ENCODE data around the gene TRIM14. TPM values are rescaled to one million over a fixed set of nuclear protein-coding genes. Genes with fewer than 3 reads are reported as not detected.

The TRIM14 gene
- total RNA-seq, 4 donors from 2014 or later: 9.4 to 16.8 (median 10.1) TPM

DNA sequence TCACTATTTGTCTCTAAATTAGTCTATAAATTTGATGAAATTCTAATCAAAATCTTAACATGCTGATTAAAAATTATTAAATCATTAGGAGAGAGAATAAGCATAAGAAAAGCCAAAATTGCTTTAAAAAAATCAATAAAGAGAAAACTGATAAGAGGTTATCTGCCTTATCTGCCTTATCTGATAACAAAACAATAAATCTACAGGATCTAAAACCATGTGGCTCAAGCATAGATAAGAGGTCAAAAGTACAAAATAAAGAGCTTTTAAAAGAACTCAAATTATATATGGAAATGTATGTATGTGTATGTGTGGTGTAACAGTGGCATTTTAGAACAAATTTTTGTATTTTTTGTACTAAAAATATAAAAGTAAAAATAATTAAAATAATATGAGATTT is 18.6 kb downstream of the TRIM14 start:
- DNase-seq (ENCODE audit: low spot score in 2 of 2): no peak
- Histone ChIP-seq H3K36me3 (peaks cover 0 to 25% (median 0%) of the 10 kb centered on the region in 3 donors), H3K4me1 (peaks cover 0 to 43% (median 5%) of the 10 kb centered on the region in 4 donors), H3K4me3 (no peak overlapping the region), H3K27me3 (no peaks in the 10 kb centered on the region), H3K9me3 (no peaks in the 10 kb centered on the region), H3K27ac (peak overlapping the region in 1 of 4 donors; percentile 34)
- TF ChIP-seq, protein P1, sequence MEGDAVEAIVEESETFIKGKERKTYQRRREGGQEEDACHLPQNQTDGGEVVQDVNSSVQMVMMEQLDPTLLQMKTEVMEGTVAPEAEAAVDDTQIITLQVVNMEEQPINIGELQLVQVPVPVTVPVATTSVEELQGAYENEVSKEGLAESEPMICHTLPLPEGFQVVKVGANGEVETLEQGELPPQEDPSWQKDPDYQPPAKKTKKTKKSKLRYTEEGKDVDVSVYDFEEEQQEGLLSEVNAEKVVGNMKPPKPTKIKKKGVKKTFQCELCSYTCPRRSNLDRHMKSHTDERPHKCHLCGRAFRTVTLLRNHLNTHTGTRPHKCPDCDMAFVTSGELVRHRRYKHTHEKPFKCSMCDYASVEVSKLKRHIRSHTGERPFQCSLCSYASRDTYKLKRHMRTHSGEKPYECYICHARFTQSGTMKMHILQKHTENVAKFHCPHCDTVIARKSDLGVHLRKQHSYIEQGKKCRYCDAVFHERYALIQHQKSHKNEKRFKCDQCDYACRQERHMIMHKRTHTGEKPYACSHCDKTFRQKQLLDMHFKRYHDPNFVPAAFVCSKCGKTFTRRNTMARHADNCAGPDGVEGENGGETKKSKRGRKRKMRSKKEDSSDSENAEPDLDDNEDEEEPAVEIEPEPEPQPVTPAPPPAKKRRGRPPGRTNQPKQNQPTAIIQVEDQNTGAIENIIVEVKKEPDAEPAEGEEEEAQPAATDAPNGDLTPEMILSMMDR (IDR thresholded peaks at IDR 0.05): no peak
- no peak for TF ChIP-seq POLR2A (IDR thresholded peaks at IDR 0.05)
- no peak for TF ChIP-seq EP300 (IDR thresholded peaks at IDR 0.05)

DNA sequence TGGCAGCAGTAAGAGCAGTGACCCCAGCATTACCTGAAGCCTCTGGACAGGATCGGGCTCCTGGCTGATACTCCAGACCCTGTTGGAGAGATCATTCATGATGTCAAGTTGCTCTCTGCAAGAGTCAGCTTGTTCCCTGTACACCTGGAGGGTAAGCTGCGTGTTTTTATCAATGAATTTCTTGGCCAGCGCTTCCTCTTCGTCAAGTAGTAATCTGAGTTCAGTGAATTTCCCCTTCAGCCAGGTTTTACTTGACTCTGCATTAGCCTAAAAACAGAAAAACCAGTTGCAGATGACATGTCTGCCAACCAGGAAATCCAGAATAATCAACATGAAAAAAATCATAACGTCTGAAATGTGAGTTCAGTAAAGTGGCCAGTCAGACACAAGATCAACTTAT is 19.1 kb downstream of the TRIM14 start:
- no peak overlapping the region for H3K4me3 ChIP-seq
- no peaks in the 10 kb centered on the region for H3K27me3 ChIP-seq
- peaks cover 0 to 28% (median 0%) of the 10 kb centered on the region in 3 donors for H3K36me3 ChIP-seq
- no peaks in the 10 kb centered on the region for H3K9me3 ChIP-seq
- TF ChIP-seq POLR2A (IDR thresholded peaks at IDR 0.05) (no peak), EP300 (IDR thresholded peaks at IDR 0.05) (no peak)
- TF ChIP-seq, protein P1 (IDR thresholded peaks at IDR 0.05): no peak
- 78 to 80% methylated on average over 5 of the region's 5 CpGs for WGBS, 2 donors
- H3K27ac ChIP-seq: peak overlapping the region in 1 of 4 donors; percentile 34
- no peak for DNase-seq (ENCODE audit: low spot score in 2 of 2)
- peaks cover 0 to 42% (median 5%) of the 10 kb centered on the region in 4 donors for H3K4me1 ChIP-seq

- Histone ChIP-seq H3K4me1 (peaks cover 0 to 36% (median 5%) of the 10 kb centered on the region in 4 donors), H3K9me3 (no peaks in the 10 kb centered on the region), H3K36me3 (peaks cover 0 to 31% (median 0%) of the 10 kb centered on the region in 3 donors), H3K4me3 (no peak overlapping the region), H3K27ac (no peak overlapping the region), H3K27me3 (no peaks in the 10 kb centered on the region)
- TF ChIP-seq EP300 (IDR thresholded peaks at IDR 0.05) (no peak), POLR2A (IDR thresholded peaks at IDR 0.05) (no peak)
- TF ChIP-seq, protein P1 (IDR thresholded peaks at IDR 0.05): no peak
- no peak for DNase-seq (ENCODE audit: low spot score in 2 of 2)
- WGBS, 2 donors: 93 to 100% methylated on average over 2 of the region's 2 CpGs
Observed at GRCh38 chr9:98099346-98099745, 19.7 kb downstream of the TRIM14 start.

GRCh38 chr9:98097836-98098235 is 21.2 kb downstream of the TRIM14 start:
- H3K4me3 ChIP-seq: no peak overlapping the region
- TF ChIP-seq, protein P1 (IDR thresholded peaks at IDR 0.05): no peak
- no peak for TF ChIP-seq EP300 (IDR thresholded peaks at IDR 0.05)
- TF ChIP-seq POLR2A (IDR thresholded peaks at IDR 0.05): no peak
- no peaks in the 10 kb centered on the region for H3K9me3 ChIP-seq
- H3K36me3 ChIP-seq: peaks cover 0 to 37% (median 0%) of the 10 kb centered on the region in 3 donors
- WGBS, 2 donors: 61 to 64% methylated on average over 4 of the region's 4 CpGs
- DNase-seq (ENCODE audit: low spot score in 2 of 2): no peak
- peaks cover 0 to 23% (median 5%) of the 10 kb centered on the region in 4 donors for H3K4me1 ChIP-seq
- H3K27me3 ChIP-seq: no peaks in the 10 kb centered on the region
- no peak overlapping the region for H3K27ac ChIP-seq

DNA sequence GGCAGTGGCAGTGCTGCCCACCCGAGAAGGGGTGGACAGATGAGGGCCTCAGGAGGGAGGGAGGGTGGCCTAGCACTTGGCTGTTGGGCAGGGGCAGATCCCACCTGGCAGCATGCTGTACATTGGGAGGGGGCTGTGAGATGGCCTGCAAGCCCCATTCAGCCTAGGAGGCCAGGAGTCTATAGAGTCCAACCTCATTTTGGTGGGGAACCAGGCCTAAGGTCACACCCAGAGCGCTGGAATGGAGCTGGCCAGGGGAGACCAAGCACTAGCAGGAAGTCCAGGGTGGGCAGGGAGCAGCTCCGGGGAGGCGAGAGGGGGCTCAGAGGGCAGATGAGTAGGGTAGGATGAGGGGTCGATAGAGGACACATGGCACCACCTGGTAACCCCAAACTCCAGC is 22.9 kb downstream of the TRIM14 start:
- WGBS, 2 donors: 88 to 94% methylated on average over 5 of the region's 5 CpGs
- H3K4me1 ChIP-seq: peaks cover 0 to 10% (median 0%) of the 10 kb centered on the region in 4 donors

More for the DNA sequence above, 22.9 kb downstream of the TRIM14 start:
- no peak for TF ChIP-seq POLR2A (IDR thresholded peaks at IDR 0.05)
- TF ChIP-seq EP300 (IDR thresholded peaks at IDR 0.05): no peak
- TF ChIP-seq, protein P1 (IDR thresholded peaks at IDR 0.05): no peak
- no peaks in the 10 kb centered on the region for H3K9me3 ChIP-seq
- no peak for DNase-seq (ENCODE audit: low spot score in 2 of 2)
- no peak overlapping the region for H3K4me3 ChIP-seq
- no peak overlapping the region for H3K27ac ChIP-seq
- no peaks in the 10 kb centered on the region for H3K27me3 ChIP-seq
- H3K36me3 ChIP-seq: peaks cover 0 to 37% (median 0%) of the 10 kb centered on the region in 3 donors
